GM23338 (cell line): ENCODE data around the gene ATF5. TPM values are rescaled to one million over a fixed set of nuclear protein-coding genes. Genes with fewer than 3 reads are reported as not detected.
A peak's percentile ranks its signal among the peaks of the same experiment; 100 is the strongest.

Experiments
- ATAC-seq: fragments of 200-7000 bp; cut with Tn5 transposase; 3 replicates; pipeline ENCODE4 v1.9.1; 2020
- DNase-seq: peaks from one replicate; pipeline ENCODE4 v3.0.0-alpha.2; 2015; ENCODE audit warnings: low spot score
- H2AFZ ChIP-seq: fragments of 200-600 bp; sonication (generic); 2 replicates; pipeline ENCODE4 v1.8.0; 2016; ENCODE audit warnings: antibody characterized with exemption, mild to moderate bottlenecking, moderate library complexity
- H3F3A ChIP-seq: fragments of 200-600 bp; sonication (generic); replicated peaks from 2 replicates; pipeline ENCODE4 v1.8.0; 2017; ENCODE audit warnings: antibody characterized with exemption, mixed run types, low read depth
- H3K27ac ChIP-seq: fragments of 200-600 bp; sonication (generic); 2 replicates; pipeline ENCODE4 v1.6.1; 2016; ENCODE audit warnings: low read depth
- H3K27me3 ChIP-seq: fragments of 200-600 bp; sonication (generic); 2 replicates; pipeline ENCODE4 v1.8.0; 2016; ENCODE audit warnings: mild to moderate bottlenecking, mixed run types, moderate library complexity; ENCODE audit not compliant: insufficient read depth
- H3K36me3 ChIP-seq: fragments of 200-600 bp; sonication (generic); 2 replicates; pipeline ENCODE4 v1.8.0; 2016; ENCODE audit warnings: mild to moderate bottlenecking; ENCODE audit not compliant: insufficient read depth
- H3K4me1 ChIP-seq: fragments of 200-600 bp; sonication (generic); 2 replicates; pipeline ENCODE4 v1.8.0; 2016; ENCODE audit warnings: mild to moderate bottlenecking, moderate library complexity; ENCODE audit not compliant: insufficient read depth
- H3K4me2 ChIP-seq: fragments of 200-600 bp; sonication (generic); 2 replicates; pipeline ENCODE4 v1.7.1; 2017; ENCODE audit warnings: mixed run types
- H3K4me3 ChIP-seq: fragments of 200-600 bp; sonication (generic); 2 replicates; pipeline ENCODE4 v1.6.1; 2016; ENCODE audit warnings: mixed run types
- H3K79me2 ChIP-seq: fragments of 200-600 bp; sonication (generic); replicated peaks from 2 replicates; pipeline ENCODE4 v1.8.0; 2017; ENCODE audit warnings: mild to moderate bottlenecking; ENCODE audit not compliant: insufficient read depth
- H3K9me2 ChIP-seq: fragments of 200-600 bp; sonication (generic); 2 replicates; pipeline ENCODE4 v1.8.0; 2017; ENCODE audit not compliant: insufficient read depth
- H4K20me1 ChIP-seq: fragments of 200-600 bp; sonication (generic); replicated peaks from 2 replicates; pipeline ENCODE4 v1.8.0; 2017; ENCODE audit warnings: mild to moderate bottlenecking; ENCODE audit not compliant: insufficient read depth
- H3K27ac Mint-ChIP-seq: 2 replicates; pipeline ENCODE4 v1.8.0; 2020; ENCODE audit warnings: inconsistent platforms, mild to moderate bottlenecking, moderate library complexity, mixed read lengths
- H3K27me3 Mint-ChIP-seq: 3 replicates; pipeline ENCODE4 v1.8.0; 2022; ENCODE audit warnings: low read depth, mild to moderate bottlenecking, moderate library complexity, mixed read lengths, inconsistent platforms; ENCODE audit not compliant: insufficient read depth, poor library complexity
- H3K36me3 Mint-ChIP-seq: 3 replicates; pipeline ENCODE4 v1.8.0; 2021; ENCODE audit warnings: low read depth, mild to moderate bottlenecking, inconsistent platforms, moderate library complexity, mixed read lengths
- H3K4me1 Mint-ChIP-seq: 3 replicates; pipeline ENCODE4 v1.8.0; 2020; ENCODE audit warnings: mild to moderate bottlenecking, inconsistent platforms, mixed read lengths
- H3K4me3 Mint-ChIP-seq: 3 replicates; pipeline ENCODE4 v1.8.0; 2021; ENCODE audit warnings: moderate library complexity, mild to moderate bottlenecking, inconsistent platforms, mixed read lengths
- H3K9me3 Mint-ChIP-seq: 3 replicates; pipeline ENCODE4 v1.8.0; 2020; ENCODE audit warnings: moderate library complexity, mild to moderate bottlenecking, inconsistent platforms, mixed read lengths
- CREB1 ChIP-seq: fragments of 250-450 bp; sonication (Bioruptor Pico); IDR thresholded peaks from 2 replicates; pipeline ENCODE4 v1.5.0; 2020; ENCODE audit warnings: low read depth, mild to moderate bottlenecking, moderate library complexity
- JUNB ChIP-seq: IDR thresholded peaks from one replicate; pipeline ENCODE4 v1.6.1; 2016; ENCODE audit warnings: antibody characterized with exemption; ENCODE audit not compliant: unreplicated experiment
- NANOG ChIP-seq: IDR thresholded peaks from 2 replicates; pipeline ENCODE4 v1.6.1; 2016; ENCODE audit warnings: antibody characterized with exemption, borderline replicate concordance
- POLR2AphosphoS5 ChIP-seq: IDR thresholded peaks from 2 replicates; pipeline ENCODE4 v1.6.1; 2016; ENCODE audit warnings: antibody characterized with exemption, low read depth
- ZNF114 ChIP-seq: fragments of 250-450 bp; sonication (Bioruptor Pico); IDR thresholded peaks from 2 replicates; pipeline ENCODE4 v1.5.0; 2020; ENCODE audit warnings: mild to moderate bottlenecking, moderate library complexity
- polyA plus RNA-seq: library from polyadenylated mRNA; unstranded; fragments of >200 nt; fragmentation: Nextera tagmentation; extraction: Ambion mirVana; gene quantifications from 2 replicates; pipeline ENCODE4 v1.2.1, GENCODE V29; 2016
- total RNA-seq: library from RNA; depleted of rRNA; stranded (reverse); fragments of >200 nt; shearing (Covaris generic); gene quantifications from 2 replicates; pipeline ENCODE4 v1.2.3, GENCODE V29; 2014
- TF ChIP-seq, protein P1 (sequence below), 2 experiments: fragments of 200-600 bp in 1 of 2; sonication (generic) in 1 of 2; conservative IDR thresholded peaks; 2 replicates each; pipeline versions ENCODE4 v1.5.1 to v1.6.1; 2016 to 2017; ENCODE audit warnings: antibody characterized with exemption in 2 of 2, low read depth in 2 of 2, mild to moderate bottlenecking in 2 of 2, moderate library complexity in 1 of 2
- TF ChIP-seq, protein P2 (sequence below): IDR thresholded peaks from one replicate; pipeline ENCODE4 v1.6.1; 2018; ENCODE audit warnings: antibody characterized with exemption; ENCODE audit not compliant: unreplicated experiment

Gene ATF5
- total and polyA plus RNA-seq, 2 experiments from 2014 or later: 7.4 to 9.6 TPM

GRCh38 chr19:49930483-49931011, 1.5 kb downstream of the ATF5 start:
- Histone ChIP-seq H3K9me2 (no peaks in the 10 kb centered on the region), H3K79me2 (peaks cover 41% of the 10 kb centered on the region), H2AFZ (peak overlapping the region; percentile 66), H3K36me3 (peaks cover 7% of the 10 kb centered on the region), H4K20me1 (peaks cover 22% of the 10 kb centered on the region), H3K4me3 (peak overlapping the region; percentile 99), H3K4me1 (peaks cover 10% of the 10 kb centered on the region), H3K4me2 (peak overlapping the region; percentile 78), H3F3A (no peaks in the 10 kb centered on the region; the same call in none of the 2 replicates), H3K27me3 (no peaks in the 10 kb centered on the region), H3K27ac (peak overlapping the region; percentile 82)
- TF ChIP-seq, protein P1, sequence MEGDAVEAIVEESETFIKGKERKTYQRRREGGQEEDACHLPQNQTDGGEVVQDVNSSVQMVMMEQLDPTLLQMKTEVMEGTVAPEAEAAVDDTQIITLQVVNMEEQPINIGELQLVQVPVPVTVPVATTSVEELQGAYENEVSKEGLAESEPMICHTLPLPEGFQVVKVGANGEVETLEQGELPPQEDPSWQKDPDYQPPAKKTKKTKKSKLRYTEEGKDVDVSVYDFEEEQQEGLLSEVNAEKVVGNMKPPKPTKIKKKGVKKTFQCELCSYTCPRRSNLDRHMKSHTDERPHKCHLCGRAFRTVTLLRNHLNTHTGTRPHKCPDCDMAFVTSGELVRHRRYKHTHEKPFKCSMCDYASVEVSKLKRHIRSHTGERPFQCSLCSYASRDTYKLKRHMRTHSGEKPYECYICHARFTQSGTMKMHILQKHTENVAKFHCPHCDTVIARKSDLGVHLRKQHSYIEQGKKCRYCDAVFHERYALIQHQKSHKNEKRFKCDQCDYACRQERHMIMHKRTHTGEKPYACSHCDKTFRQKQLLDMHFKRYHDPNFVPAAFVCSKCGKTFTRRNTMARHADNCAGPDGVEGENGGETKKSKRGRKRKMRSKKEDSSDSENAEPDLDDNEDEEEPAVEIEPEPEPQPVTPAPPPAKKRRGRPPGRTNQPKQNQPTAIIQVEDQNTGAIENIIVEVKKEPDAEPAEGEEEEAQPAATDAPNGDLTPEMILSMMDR (conservative IDR thresholded peaks at IDR 0.05; ENCODE audit: low read depth in 2 of 2): no peak
- TF ChIP-seq CREB1 (peak; percentile 31; the same call in 1 of the 2 replicates), ZNF114 (CRISPR knock-in tag) (no peak), POLR2AphosphoS5 (no peak)
- Mint-ChIP-seq H3K27ac (peak overlapping the region; percentile 99), H3K4me3 (peak overlapping the region; percentile 93), H3K27me3 (peaks cover 23% of the 10 kb centered on the region), H3K36me3 (peaks cover 67% of the 10 kb centered on the region), H3K9me3 (peaks cover 14% of the 10 kb centered on the region), H3K4me1 (peaks cover 20% of the 10 kb centered on the region)
- DNase-seq: peak; percentile 81
- peak; percentile 37 for ATAC-seq

GRCh38 chr19:49931293-49932040, 2.5 kb downstream of the ATF5 start:
- no peak overlapping the region for H3K4me2 ChIP-seq
- H3K79me2 ChIP-seq: peaks cover 32% of the 10 kb centered on the region
- no peaks in the 10 kb centered on the region for H3K9me2 ChIP-seq
- peaks cover 20% of the 10 kb centered on the region for H3K4me1 Mint-ChIP-seq
- peaks cover 10% of the 10 kb centered on the region for H3K4me1 ChIP-seq
- H3K36me3 ChIP-seq: peaks cover 4% of the 10 kb centered on the region; the same call in 1 of the 2 replicates
- H3K4me3 Mint-ChIP-seq: peak overlapping the region; percentile 29
- H3K36me3 Mint-ChIP-seq: peaks cover 58% of the 10 kb centered on the region
- DNase-seq (no peak), ATAC-seq (no peak)
- no peak overlapping the region for H3K27ac ChIP-seq
- no peaks in the 10 kb centered on the region for H3K27me3 ChIP-seq
- no peak overlapping the region for H3K27ac Mint-ChIP-seq
- peaks cover 23% of the 10 kb centered on the region for H3K27me3 Mint-ChIP-seq
- peaks cover 14% of the 10 kb centered on the region for H3K9me3 Mint-ChIP-seq
- H3K4me3 ChIP-seq: no peak overlapping the region
- H4K20me1 ChIP-seq: peaks cover 15% of the 10 kb centered on the region
- H3F3A ChIP-seq: no peaks in the 10 kb centered on the region; the same call in 1 of the 2 replicates
- H2AFZ ChIP-seq: no peak overlapping the region
- TF ChIP-seq JUNB (no peak), NANOG (no peak), ZNF114 (CRISPR knock-in tag) (no peak), POLR2AphosphoS5 (no peak)
- TF ChIP-seq, protein P2, sequence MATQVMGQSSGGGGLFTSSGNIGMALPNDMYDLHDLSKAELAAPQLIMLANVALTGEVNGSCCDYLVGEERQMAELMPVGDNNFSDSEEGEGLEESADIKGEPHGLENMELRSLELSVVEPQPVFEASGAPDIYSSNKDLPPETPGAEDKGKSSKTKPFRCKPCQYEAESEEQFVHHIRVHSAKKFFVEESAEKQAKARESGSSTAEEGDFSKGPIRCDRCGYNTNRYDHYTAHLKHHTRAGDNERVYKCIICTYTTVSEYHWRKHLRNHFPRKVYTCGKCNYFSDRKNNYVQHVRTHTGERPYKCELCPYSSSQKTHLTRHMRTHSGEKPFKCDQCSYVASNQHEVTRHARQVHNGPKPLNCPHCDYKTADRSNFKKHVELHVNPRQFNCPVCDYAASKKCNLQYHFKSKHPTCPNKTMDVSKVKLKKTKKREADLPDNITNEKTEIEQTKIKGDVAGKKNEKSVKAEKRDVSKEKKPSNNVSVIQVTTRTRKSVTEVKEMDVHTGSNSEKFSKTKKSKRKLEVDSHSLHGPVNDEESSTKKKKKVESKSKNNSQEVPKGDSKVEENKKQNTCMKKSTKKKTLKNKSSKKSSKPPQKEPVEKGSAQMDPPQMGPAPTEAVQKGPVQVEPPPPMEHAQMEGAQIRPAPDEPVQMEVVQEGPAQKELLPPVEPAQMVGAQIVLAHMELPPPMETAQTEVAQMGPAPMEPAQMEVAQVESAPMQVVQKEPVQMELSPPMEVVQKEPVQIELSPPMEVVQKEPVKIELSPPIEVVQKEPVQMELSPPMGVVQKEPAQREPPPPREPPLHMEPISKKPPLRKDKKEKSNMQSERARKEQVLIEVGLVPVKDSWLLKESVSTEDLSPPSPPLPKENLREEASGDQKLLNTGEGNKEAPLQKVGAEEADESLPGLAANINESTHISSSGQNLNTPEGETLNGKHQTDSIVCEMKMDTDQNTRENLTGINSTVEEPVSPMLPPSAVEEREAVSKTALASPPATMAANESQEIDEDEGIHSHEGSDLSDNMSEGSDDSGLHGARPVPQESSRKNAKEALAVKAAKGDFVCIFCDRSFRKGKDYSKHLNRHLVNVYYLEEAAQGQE: no peak
- TF ChIP-seq, protein P1 (conservative IDR thresholded peaks at IDR 0.05; ENCODE audit: low read depth in 2 of 2): no peak
